C1 segment of cervical spinal cord (tissue), 14 donors: ENCODE results near the gene XXYLT1.

ENCODE experiments used
- DNase-seq, 14 donors: peaks; one replicate each; lab custom pipeline; 2025; lab: John Stamatoyannopoulos, UW

The XXYLT1 gene

DNA sequence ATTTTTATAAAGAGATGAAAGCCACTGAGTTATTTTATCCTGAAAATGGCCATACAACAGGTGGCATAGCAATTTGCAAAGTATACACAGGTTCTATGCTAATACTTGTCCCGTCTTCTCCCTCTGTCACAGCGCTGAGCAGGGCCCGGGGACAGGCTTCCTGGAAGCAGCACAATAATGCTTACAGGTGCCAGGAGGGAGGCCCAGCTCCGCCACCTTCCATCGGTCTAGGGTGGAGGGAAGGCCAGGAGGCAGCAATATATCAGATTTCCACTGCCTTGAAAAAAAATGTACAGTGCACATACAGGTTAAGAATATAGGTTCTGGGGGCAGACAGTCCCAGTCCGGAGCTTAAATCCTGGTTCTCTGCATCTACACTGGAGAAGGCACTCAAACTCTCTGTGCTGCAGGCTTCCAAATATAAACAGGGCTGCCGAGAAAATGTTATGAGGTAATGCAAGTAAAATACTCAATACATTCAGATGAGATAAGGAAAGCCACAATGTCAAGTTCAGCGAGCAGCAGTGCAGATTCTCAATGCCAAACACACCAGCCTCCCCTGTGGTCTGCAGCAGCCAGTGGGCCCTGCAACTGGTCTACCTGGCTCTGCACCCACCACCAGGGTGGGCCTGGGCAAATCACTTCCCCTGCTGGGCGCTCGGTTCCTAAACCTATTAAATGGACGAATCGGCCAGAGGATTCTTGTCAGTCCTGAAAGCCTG, 189.6 kb downstream of the XXYLT1 start:
- DNase-seq = no peak

DNA sequence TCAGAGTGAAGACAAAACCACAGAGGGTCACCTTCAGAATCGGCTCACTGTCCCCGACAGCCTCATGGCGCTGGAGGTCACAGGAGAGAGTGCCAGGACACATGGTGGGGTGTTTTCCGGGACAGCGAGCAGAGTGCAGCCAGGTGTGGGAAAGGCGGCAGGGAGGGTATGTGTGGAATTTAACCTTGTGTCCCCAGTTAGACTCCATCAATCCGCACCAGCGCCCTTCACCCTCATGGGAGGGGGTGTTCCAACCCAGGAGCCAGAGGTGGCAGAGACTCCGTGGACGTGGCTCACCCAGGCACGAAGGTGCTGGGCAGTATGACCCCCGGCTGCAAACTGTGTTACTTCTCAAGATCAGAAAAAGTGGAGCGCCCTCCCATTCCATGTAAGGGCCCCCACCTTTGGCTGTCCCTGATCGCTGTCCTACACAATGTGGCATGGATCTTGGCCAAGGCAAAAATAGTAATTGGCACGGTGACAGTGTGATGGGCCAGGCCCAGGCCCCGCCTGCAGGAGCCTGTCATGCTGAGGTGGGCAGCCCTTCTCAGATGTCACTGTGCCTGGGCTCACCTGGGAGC, 190.3 kb downstream of the XXYLT1 start:
- peak in 1 of 14 donors; percentile 16 for DNase-seq

DNA sequence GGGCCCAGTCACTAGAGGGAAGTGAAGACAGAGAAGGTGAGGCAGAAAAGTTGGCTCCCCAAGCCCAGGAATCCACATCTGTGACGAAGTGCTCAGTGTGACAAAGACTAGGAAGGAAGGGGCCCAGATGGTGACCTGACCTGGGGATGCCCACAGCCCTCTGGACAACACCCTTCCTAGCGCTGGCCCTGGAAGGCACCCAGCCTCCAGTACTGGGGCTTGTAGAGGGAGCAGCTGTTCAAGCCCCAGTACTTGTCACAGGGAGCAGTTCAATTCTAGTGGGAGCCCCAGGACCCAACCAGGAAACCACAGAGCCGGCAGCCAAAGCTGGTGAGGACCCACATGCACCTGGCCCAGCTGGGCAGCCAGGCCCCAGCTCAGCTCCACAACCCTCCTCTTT, 190.8 kb downstream of the XXYLT1 start:
- DNase-seq = no peak

DNA sequence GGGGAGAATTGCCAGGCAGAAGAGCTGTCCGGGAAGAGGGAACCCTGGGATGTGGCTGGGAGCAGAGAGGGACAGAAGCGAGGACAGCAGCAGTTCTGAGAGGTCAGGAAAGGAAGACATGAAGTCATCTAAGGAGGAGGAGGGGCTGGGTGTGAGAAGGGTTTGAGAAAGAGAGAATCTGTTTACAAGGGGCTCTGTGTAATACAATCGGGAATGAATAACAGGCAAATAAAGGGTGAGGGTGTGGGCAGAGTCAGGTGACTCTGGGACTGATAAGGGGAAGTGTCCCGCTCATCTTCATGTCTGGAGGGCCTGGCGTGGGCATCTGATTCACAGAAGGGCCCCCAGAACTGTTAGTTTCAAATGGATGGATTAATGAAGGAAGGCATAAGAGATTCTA, 191.3 kb downstream of the XXYLT1 start:
- DNase-seq = no peak

DNA sequence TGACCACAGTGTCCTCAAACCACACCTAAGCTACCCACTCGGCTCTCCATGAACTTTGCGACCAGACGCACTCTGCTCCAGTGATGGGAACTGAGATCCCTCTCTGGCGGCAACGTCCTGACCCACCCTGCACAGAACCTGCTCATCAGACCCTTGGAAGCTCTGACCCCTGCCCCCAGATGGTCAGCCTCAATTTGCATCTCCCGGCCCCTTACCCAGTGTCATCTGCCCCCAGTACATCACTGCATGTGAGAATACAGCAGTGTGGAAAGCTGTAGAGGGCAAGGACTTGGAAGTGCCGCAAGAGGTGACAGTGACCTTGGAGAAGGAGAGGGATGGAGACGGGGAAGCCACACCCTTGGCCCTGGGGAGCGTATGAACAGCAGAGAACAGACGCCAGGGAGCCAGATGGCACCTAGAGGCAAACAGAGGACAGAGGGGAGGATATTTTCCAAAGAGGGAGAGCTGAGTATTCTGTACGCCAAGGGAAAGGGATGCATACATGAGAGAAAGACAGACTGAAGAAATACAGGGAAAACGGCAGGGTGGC, 192.0 kb downstream of the XXYLT1 start:
- DNase-seq = no peak

DNA sequence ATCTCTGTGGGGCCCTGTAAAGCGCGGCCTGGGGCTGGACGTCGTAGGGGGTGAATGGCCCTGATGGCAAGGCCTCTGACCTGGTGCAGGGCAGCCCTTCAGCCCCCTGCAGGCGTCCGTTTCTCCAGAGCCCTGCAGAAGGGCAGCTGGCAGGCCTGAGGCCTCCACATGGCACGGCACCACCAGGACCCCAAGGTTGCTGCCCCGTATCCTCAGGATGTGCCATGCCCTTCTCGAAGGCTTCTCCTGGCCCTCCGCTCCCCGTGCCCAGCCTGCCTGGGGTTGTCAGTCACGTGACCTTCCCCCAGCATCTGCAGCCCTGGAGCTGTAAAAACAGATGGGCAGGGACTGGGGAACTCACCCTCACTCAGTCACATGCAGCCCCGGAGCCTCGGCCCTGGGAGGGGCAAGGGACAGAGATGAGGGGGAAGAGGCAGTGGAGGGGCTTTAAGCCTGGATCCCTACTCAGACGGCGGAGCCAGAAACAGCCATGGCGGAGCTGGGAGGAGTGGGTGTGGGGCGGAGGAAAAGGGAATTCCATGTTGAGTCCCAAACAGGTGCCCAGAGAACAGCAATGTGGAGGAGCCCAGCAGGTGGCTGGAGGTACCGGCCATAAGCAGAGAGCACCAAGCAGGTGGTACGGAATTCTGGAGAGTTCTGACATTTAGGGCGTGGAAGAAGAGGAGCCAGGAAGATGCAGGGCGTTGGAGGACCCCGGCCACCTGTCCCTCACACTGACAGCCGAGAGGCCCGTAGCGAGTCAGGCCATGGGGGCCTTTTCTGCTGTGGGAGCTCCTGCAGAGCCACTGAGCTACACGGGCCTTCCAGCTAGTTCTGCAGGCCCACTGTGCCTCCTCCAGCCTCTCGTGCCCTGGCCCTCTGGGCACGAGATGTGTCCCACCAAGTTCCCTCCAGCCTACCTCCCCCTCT, 193.1 kb downstream of the XXYLT1 start:
- no peak for DNase-seq

DNA sequence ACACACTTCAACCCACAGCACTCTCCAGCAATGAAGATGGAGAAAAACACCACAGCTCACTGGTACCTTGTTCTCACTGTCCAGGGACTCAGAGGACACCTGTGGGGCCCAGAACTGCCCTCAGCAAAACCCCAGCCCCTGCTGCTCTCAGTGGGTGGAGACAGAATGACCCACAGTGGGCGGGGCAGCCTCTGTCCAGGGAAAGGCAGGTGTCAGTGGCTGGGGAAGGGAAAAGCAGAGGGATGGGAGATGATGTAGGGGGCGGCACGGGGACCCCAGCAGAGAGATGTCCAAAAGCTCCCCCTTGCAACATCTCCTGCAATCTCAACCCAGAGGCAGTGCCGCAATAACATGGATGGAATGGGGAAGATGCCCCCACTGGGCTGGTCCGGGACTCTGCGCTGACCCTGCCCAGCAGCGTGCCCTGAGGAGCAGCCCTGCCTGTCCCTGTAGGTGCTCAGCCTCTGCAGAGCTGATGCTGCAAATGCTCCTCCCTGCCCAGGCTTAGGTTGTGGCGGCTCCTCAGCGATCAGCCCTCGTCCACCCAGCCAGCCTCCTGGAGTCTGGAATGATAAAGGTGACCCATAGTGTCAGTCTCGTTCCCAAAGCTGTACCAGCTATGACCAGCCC, 193.9 kb downstream of the XXYLT1 start:
- no peak for DNase-seq

DNA sequence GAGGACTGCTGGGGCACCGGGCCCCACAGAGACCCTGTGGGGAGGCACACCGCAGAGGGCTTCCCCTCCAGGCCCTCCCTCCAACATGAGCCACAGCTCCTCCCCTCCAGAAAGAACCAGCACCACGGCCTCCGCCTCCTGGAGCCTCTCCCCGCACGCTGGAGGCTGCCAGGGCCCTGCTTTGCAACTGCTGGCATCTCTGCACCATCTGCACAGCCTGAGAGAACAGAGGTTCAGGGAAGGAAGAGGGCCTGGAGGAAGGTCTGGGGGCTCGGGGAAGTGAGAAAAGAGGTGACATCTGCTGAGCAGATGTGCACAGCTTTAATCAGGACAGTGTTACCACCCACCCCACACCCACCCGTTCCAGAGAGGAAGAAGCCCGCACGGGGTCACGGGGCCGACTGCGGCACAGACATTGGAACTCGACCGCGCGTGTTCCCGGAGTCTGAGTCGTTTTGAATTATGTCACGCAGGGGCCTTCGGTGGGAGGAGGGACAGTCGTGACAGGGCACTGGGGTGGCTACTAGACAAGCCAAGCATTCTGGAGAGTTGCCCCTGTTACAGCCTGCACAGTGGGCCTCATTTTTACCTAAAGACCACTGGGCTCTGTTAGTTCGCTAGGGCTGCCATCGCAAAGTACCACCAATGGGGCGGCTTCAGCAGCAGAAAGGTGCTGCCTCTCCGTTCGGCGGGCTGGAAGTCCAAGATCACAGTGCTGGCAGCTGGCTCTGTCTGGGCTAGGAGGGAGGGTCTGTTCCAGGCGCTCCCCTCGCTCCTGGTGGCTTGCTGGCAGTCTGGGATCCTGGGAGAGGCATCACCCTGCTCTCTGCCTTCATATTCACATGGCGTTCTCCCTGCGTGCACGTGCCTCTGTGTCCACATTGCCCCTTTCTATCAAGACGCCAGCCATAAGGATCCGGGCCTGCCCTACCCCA, 194.8 kb downstream of the XXYLT1 start:
- DNase-seq = no peak

DNA sequence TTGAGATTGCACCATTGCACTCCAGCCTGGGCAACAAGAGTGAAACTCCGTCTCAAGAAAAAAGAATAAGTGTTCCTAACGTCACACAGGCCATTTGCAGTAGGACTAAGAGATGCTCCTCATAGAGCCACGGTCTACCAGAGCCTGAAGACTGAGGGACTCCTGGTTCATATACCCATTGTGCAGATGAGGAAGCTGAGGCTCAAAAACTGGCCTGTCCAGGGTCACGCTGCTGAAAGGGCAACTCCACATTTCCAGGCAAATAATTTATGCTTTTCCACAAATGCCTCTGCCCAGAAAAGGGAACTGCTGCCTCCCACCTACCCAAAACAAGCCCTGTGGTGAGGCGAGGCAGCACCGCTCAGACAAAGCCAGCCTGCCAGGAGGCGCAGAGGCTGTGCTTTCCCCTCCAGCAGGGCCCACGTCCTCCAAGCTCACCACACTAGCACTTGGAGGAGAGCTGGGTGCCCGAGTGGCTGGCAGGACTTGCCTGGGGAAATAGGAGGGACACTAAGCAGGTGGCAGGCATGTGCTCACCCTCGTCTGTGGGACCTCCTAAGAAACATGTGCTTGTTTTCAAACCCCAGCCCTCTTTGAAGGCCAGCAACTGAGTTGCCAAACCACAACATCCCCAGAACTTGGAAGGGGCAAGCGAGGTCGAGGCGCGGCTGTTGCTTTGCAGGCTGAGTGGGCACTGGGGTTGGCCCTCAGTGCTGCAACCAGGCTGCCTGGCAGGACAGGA, 195.6 kb downstream of the XXYLT1 start:
- DNase-seq = no peak

DNA sequence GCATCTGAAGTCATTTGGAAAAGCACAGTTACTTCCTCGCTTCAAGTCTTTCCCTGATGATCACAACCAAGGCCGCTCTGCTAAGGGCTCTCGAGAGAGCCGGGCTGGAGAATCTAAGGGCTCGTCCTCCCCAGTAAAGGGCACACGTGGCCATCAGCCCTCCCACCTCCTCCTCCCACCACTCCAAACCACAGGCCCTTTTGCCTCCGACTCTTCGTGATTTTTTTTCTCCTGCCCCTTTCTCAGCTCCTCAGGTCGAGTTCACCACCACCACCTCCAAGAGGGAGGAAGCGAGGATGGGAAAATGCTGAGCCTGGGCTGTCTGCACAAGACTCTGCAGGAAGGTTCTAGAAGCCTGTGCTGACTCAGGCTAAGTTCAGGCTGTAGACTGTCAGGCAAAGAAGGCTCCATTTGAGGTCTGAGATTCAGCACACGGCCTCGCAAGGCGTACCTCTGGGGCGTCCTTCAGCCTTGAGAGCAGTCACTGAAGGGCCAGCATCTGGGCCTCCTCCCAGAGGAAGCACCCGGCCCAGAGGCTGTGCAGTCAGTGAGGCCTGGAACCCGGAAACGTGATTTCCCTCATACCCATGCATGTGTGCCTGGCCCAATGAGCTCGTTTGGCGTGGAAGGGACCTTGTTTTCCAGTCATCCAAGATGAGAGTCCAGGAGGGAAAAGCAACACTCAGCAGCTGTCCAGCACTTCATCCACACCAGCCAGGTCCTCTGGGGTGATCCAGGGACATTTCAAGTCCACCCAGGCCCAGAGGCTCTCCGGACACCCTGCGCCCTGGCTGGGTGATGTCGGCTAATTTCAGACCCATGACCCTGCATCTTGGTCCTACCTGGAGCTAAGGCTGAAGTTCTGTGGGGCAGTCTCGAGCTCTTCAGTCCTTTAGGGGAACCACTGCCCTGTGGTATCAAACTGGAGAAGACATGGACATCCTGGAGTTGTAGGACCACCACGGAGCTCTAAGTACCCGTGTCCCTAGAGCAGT, 196.8 kb downstream of the XXYLT1 start:
- DNase-seq = no peak

DNA sequence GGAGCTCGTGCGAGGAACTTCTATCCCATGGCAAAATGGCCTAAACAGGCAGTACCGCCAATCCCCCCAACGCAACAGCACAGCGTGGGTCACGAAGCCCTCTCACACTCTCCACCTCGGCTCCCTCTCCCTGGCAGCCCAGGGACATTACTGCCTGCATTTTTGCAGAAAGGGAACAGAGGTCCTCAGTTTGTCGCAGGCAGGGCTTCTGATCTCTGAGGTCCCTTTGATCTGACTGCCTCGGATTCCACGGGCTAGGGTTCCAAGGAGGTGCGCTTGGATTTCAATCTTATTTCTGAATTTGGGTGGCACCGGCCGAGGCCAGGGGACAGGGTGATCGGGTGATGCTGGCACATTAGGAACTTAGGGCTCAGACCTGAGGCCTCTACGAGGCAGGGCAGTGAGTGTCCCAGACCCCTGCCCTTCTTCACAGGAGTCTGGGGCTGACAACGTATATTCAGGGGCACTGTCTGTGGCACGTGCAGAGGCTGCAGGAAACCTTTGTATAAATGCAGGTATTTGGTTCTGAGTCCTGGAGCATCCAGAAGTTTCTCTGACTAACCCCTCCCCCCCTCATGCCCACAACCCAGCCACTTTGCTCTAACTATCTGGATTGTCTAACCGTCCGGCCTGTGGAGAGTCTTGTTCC, 197.9 kb downstream of the XXYLT1 start:
- no peak for DNase-seq

DNA sequence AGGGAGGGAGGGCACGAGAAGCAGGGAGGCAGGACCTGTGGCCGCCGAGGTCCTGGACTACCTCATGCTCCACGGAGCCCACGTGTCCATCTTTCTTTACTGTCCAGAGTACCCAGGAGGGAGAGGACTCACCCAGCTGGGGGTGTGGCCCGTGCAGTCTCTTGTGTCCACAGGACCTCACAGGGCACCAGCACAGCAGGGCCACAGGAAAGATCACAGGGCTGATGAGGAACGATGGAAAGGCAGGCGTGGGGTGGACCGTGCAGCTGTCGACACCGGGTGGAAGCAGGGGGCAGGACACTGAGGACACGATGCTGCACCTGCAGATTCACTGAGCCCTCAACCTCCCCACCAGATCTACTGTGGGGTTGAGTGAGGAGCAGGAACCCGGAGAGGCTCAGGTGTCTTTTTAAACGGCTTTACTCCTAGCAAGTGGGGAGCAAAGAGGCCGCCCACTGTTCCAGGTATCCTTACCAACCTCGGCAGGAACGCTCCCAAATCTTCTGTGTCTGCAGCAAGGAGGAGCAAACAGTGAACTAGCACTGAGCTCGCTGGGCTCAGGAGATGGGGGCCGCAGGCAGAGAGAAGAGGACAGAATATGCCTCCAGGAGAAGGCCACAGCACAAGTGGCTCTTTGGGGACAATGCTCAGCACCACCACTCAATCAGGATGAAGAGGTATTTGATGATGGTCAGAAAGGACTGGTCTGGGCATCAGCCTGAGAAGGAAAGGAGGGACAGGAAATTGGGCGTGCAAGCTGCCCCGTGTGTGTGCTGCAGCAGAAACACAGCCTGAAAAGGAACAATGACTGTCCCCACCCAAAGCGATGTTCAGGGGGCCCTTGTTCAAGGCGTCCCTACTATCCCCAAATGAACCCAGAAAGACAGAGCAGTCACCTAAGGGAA, 198.8 kb downstream of the XXYLT1 start:
- DNase-seq = no peak

DNA sequence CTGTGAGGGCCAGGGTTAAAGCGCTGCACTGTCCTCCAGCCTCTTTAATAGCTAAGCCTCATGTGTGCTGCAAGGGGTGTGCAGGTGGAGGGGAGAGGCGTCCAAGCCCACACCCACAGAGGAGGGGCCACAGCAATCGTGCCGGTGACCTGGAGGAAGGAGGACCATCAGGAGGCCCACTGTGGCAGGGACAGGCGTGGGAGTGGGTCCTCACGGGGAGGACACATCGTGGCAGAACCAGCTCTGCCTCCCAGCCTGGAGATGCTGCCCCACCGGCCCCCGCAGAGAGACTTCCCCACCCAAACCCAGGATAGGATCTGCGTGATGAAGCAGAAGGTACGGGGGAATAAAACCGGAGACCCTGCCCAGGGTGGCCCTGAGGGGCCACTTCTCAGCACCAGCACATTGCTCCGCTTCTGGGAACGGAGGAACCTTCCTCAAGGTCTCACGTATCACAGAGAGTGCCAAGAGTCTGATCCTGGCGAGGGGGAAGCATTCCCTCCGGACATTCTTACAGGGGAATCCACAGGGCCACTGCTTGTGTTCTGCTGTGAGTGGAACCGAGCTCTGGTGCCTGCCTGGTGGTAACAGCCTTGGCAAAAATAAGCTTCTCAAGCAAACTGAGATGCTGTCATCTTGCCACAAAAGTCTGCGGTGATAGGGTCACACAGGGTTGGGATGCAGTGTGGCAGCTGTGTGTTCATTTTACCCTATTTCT, 199.8 kb downstream of the XXYLT1 start:
- no peak for DNase-seq

DNA sequence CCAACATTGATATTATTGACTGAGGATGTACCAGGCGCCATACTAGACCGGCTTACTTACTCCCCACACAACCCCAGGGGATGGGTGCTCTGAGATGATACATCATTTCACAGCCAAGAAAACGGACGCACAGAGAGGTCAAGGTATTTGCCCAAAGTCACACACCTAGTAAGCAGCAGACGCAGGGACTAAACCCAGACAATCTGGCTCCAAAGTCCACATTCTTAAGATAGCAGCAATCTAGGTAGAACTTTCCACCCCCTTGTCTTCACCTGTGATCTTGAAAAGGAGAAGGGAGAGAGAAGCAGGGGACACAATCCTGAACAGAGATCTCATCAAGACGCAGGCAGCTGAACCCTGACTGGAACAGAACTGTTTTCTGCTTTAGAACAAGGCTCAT, 200.6 kb downstream of the XXYLT1 start:
- no peak for DNase-seq

DNA sequence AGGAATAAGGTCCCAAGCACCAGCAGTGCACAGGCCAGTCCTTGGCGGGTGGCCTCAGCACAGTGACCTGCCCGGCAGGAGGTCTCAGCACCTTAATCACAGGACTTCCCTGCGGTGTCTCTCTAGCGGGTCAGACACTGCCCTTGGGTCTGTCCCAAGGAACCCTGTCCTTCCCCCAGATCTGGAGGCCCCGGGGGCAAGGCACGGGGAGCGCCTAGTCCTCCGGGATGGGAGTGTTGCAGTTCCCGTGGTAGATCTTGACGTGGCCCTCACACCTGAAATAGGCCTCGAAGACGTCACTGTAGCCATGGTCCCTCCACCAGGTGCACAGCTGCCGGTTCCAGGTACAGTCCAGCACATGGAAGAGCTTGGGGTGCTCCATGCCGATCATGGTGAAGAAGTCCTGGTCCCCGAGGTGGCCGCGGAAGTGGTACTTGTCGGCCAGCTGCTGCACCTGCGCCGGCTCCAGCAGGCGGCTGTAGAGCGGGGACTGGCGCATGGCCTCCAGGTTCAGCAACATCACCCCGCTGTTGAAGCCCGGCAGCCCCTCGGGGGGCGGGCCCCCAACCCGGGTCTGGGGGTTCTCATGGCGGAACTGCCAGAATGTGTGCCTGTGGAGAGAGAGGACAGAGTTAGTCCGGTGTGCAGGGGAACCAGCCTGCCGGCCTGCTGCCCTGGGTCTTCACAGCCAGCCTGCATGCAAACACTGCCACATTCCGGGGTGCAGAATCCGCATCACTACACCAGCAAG, 201.3 kb downstream of the XXYLT1 start:
- no peak for DNase-seq
